Inflammatory macrophage treated with lipopolysaccharide for 1 hour (primary cell): ENCODE measurements around the gene NR5A2.
A peak's percentile ranks its signal among the peaks of the same experiment; 100 is the strongest.

ENCODE experiments used
- DNase-seq, 2 donors: peaks; one replicate each; pipeline ENCODE4 v3.0.0-alpha.2; 2020 to 2022

Gene NR5A2

DNA sequence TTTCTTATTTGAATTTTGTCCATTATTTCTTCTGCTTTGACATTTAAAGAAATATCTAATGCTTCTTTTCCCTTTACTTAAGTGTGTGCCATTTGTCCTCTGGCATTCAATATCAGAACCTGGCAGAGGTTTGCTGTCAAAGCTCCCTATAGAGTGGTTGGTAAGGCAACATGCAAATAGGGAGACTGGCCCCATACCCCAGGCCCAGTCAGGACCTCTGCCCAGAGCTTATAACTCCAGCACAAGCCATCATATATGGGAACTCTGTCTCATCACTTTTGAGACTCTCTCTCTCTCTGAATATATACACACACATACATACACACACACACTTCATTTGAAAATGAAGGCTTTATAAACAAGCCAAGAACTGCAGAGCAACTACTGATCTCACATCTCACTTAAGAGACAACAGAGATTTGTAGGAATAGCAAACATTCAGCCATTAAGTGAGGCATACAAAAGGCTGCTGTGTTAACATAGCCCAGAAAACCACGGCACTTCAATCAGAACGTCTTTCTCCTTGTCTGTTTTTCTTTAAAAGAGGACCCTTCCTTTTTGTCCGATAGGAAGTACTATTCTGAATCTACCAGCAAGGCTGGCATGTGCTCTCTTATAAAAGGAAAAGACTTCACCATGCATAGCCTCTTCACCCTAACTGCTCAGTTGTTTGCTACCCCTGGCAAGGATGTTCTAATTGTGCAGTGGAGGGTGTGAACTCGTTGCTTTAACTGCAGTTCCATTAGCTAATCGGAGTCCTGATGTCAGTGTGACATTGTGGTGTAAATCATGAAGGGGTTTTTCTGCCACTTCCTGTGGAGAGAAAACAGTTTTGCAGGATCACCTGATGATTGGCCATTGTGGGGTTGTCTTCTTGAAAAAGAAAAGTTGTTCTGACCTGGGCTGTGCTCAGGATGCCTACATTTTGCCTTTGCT lies 101.7 kb downstream of the NR5A2 start:
- DNase-seq, result peak in 1 of 2 donors; percentile 37

DNA sequence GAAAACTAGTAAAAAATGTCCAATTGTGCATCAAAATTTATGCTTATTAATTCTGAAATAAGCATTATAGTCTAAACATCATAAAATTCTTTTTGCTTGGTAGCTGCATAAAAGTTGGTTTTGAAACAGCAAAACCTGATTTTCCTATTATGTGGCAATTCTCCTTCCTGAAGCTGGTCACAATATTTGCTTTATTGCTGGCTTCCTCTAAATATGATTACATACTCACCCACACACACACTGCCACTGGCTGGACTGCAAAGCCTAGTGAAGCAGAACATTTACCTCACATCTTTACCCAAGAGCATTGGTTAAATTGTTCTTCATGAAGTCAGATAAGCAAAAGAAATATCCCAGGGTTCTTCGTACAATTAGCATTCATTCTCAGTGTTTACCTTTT lies 103.0 kb downstream of the NR5A2 start:
- peak; percentile 77 to 84 for DNase-seq

DNA sequence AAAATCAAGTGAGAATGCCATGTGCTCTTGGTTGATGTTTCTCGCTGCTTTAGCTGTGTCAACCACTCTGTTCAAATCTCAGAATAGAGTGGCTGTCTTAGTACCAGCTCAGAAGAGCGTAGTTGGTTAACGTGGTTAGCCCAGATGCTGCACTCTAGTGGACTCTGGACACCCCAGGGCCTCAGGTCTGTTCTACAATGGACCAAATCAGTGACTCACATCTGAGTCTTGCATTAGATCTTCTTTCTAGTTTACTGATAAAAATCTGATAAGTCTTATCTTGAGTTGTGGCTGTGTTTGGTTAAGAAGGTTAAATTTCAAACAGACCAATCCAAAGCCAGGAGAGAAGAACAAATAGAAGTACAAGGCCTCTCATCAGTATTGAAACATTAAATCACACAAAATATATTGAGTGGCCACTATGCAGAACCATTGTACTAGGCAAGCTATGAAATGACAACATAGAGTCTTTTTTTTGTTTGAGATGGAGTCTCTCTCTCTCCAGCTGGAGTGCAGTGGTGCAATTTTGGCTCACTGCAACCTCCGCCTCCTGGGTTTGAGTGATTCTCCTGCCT lies 104.1 kb downstream of the NR5A2 start:
- DNase-seq, result no peak

- no peak for DNase-seq
These were observed 105.6 kb downstream of the NR5A2 start for GRCh38 chr1:200133123-200133522.

DNA sequence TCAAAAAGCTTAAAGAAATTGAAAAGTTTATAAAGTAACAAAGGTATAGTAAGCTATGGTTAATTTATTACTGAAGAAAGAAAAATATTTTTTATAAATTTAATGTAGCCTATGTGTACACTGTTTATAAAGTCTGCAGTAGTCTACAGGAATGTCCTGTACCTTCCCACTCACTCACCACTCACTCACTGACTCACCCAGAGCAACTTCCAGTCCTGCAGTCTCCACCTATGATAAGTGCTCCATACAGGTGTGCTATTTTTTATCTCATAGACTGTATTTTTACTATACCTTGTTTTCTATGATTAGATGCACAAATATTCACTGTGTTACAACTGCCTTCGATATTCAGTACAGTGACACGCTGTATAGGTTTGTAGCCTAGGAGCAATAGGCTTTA lies 106.6 kb downstream of the NR5A2 start:
- DNase-seq, result no peak

DNA sequence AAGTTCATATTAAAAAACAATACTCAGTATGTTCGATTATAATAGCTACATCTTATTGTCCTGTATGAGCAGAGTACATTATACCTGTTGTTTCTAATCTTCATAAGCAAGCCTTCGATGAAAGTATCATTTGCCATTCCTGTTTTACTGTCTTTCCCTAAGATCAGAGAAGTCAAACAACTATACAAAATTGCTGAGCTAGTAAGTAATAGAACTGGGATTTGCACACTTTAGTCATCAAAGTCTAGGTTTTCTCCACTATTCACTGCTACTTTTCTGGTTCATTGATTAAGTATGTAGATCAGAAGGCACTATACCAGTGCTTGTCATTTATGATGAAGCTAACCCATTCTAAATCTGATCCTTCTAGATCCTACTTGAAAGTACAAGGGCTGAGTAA lies 108.9 kb downstream of the NR5A2 start:
- no peak for DNase-seq

- peak; percentile 52 to 68 for DNase-seq
These were observed 112.2 kb downstream of the NR5A2 start for GRCh38 chr1:200139661-200140250.

DNA sequence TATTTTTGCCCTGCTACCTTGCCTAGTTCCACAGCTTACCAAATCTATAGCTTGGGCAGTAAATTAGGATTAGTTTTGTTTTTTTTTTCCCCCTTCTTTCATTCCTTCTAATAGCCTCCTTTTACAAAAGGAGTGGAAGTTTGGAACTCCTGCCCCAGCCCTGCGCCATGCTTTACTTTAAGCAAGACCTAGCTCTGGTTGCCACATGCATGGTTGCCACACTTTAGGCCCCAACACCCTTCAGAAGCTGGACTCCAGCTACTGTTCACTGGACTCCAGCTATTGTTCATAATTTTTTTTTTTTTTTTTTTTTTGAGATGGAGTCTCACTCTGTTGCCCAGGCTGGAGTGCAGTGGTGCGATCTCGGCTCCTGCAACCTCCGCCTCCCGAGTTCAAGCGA lies 115.8 kb downstream of the NR5A2 start:
- peak in 1 of 2 donors; percentile 32 for DNase-seq

DNA sequence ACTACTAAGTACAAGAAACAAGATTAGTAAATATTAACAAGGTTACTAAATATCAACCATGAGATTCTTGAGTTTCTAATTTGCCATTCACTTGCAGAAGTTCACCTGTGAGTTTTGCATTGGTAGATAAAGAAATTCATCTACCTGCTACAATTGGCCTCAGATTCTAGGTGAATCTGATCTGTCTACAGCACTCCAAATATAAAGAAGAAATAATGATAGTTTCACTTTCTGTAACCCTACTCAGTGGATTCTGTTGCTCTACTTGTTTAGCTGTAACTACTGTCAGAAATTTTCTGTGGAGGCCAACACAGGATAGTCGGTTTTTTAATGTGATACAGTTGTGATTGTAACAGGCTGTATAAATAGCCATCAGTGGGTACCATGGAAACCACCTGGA lies 118.6 kb downstream of the NR5A2 start:
- no peak for DNase-seq

DNA sequence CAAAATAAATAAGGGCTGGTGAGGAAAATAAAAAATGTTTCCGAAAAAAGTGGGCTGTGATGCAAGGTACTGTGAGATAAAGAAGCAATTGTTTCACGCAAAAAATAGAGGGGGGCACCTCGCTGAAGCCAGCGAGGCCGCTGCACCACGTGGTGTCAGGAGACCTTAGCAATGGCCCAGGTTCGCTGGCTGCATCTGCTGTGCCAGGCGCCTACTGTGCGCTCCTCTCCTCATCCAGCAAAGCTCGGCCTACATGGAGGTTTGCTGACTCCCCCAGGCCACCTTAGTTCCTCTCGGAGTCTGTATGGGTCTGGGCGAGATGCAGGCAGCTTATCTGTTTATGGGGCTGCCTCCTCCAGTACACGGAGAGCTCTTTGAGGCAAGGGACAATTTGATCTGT lies 119.6 kb downstream of the NR5A2 start:
- no peak for DNase-seq

- DNase-seq, result no peak
These were observed 120.2 kb downstream of the NR5A2 start for GRCh38 chr1:200147742-200148141.

DNA sequence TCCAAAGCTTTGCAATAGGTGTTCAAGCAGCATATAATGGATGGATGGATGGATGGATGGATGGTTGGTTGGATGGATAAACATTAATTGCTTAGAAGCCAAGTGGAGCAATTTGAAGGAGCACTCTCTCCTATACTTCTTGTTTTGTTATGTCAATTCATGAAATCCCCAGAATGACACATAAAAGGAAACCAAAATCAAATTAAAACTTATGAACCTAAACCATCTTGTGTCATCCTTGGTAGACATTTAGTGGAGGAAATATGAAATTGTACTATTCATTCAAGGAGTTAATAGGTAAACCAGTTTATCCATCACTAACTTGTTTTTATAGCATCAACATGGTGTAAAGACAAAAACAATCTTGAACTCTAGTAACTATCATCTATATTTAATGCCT lies 122.5 kb downstream of the NR5A2 start:
- peak; percentile 13 to 39 for DNase-seq

GRCh38 chr1:200150721-200151120 lies 123.2 kb downstream of the NR5A2 start:
- no peak for DNase-seq

DNA sequence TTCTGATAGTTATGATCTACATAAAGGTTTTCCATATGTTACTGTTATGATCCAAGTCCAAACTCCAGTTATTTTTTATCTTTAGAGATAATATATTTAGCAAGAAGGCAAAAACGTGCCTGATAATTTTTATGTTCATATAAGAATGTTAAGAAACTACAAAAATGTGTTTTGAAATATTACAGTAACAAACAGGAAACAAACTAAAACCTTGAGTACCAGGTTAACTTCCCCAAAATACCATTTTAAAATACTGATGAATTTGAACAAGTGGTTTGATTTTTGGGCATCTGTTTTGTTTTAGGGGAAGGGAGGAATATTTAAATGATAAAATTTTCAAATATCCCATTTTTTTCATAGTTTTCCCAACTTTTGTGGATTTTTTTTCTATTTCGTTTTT lies 124.8 kb downstream of the NR5A2 start:
- DNase-seq, result no peak

- peak; percentile 58 to 64 for DNase-seq
These were observed 126.0 kb downstream of the NR5A2 start for GRCh38 chr1:200153277-200154055.

- DNase-seq, result peak in 1 of 2 donors; percentile 11
These were observed 126.7 kb downstream of the NR5A2 start for GRCh38 chr1:200154069-200154767.

DNA sequence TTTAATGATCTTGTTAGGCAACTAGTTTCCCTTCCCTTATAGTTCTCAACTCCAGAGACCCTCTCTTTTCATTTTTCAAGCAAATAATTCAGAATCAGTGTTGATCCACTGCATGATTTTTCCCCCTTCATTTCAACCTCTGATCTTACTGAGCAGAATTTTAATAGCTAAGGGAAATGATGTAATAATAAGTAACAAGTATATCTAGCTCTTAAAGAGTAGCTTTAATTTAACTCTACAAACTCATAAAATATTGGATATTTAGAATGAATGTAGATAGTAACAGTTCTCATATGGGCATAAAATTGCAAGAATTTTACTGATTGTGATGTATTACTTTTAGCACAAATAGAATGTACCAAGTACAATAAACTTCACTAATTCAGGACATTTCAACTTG lies 130.2 kb downstream of the NR5A2 start:
- no peak for DNase-seq

DNA sequence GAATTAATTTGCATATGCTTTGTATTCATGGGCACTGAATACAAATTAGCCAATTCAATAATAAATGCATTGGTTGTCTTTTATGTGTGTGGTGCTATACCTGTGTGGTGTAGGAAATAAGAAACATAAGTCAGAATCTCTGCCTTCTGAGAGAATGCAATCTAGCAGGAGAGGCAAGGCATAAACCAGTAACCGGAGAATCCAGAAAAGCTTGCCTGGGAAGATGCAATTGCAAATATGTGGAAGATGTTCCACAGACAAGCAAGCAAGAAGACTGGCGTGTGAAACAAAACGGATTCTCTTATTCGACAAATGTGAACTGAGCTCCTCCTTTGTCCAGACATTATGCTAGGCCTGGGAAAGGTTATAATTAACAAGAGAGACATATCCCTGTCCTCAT lies 134.3 kb downstream of the NR5A2 start:
- no peak for DNase-seq

- DNase-seq, result no peak
These were observed 134.7 kb downstream of the NR5A2 start for GRCh38 chr1:200162258-200162657.

- DNase-seq, result no peak
These were observed 135.4 kb downstream of the NR5A2 start for GRCh38 chr1:200162877-200163276.

DNA sequence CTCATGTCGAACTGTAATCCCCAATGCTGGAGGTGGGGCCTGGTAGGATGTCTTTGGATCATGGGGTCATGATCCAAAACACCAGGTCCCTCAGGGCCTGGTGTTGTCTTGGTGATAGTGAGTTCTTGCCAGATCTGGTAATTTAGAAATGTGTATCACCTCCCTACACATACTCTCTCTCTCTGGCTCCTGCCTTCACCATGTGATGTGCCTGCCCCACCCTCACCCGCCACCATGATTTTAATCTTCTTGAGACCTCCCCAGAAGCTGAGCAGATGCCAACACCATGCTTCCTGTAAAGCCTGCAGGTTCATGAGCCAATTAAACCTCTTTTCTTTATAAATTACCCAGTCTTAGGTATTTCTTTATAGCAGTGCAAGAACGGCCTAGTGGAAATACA lies 136.4 kb downstream of the NR5A2 start:
- DNase-seq, result no peak

GRCh38 chr1:200165493-200166220 lies 138.1 kb downstream of the NR5A2 start:
- DNase-seq, result no peak
